GM12875 (cell line): ENCODE data around the gene TCERG1L.

Experiments
- H3K4me3 ChIP-seq: one replicate; pipeline ENCODE4 v1.5.1; 2011; ENCODE audit warnings: low read depth, low read length, control low read depth
- CTCF ChIP-seq: IDR thresholded peaks from 2 replicates; pipeline ENCODE4 v1.5.1; 2011; ENCODE audit warnings: low read depth, mild to moderate bottlenecking, control low read depth, inconsistent platforms, low read length, moderate library complexity, borderline replicate concordance; ENCODE audit not compliant: insufficient read depth

TCERG1L gene

DNA sequence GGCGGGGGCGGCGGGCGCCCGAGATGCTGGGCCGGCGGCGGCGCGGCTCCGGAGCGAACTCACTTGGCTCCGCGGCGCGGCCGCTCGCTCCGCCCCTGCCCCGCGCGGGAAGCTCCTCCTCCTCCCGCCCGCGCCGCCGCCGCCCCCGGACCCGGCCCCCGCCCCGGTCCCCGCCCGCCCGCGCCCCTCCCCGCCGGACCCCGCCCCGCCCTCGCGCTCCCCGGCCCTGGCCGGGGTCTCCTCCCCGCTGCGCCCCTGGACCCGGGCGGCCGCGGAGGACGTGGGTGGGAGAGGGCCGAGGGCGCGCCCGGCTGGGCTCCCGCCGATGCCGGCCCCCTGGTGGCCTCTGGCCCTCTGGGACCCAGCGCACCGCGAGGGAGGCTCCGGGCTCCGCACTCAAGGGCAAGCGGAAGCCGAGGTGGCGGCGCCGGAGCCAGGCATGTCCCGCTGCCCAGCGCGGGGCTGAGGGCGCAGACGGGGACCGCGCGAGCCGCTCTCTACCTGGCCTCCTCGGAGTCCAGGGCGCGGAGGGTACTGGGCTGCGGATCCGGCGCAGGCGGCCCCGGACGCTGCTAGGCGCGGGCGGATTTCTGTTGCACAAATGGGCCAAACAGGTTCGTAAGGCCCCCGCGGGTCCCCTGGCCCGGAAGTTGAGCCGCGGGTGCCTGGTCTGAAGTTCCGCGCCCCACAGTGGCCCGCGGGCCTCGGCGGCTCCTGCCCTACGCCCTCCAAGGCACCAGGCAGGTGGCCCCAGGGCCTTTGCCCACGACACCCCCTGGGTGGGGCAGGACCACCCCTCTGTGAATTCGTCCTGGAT, at the start of gene TCERG1L:
Gene TCERG1L, minus strand, starts transcription at position 61 of the 817 bp plus-strand sequence. CDS start 86 bp downstream, outside the sequence.
- no peak for TF ChIP-seq CTCF
- no peak within 1 kb of the TSS for H3K4me3 ChIP-seq

DNA sequence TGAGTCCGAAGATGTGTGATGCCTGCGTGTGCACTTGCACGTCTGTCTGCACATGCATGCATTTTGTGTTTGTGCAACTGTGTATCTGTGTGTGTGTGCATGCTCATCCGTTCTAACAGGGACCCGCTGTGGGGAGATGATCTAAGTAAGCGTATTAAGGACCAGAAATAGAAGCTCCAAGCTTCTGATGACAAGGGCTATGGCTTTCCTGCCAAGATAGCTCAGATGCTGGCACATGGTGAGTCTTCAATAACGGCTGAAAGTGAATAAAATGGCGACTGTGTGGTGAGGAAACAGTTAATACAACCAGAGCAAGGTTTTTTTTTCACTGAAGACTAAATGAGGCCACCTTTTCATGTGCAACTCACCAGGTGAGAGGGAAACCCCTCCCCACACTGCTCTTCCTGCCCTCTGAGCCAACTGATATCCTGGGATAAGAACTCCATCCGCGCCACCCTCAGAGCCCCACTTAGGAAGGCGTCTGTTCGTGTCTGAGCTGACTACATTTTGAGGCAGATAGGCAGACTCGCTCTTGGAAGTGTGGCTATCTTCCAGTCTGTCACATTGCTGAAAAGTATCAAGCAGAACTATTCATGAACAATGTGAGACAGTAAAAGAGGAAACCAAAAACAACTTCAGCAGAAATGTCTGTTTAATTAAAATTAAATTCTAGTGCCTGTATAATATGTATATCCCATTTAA, 47.4 kb upstream of the TCERG1L start:
- TF ChIP-seq CTCF = no peak

GRCh38 chr10:131356442-131356841, 44.9 kb upstream of the TCERG1L start:
- no peak overlapping the region for H3K4me3 ChIP-seq
- no peak for TF ChIP-seq CTCF

More for the DNA sequence above, 47.4 kb upstream of the TCERG1L start:
- no peak overlapping the region for H3K4me3 ChIP-seq

GRCh38 chr10:131355881-131356280, 44.4 kb upstream of the TCERG1L start:
- H3K4me3 ChIP-seq = no peak overlapping the region
- TF ChIP-seq CTCF = no peak

- no peak for TF ChIP-seq CTCF
- H3K4me3 ChIP-seq = no peak overlapping the region
Observed at GRCh38 chr10:131355056-131355455, 43.5 kb upstream of the TCERG1L start.

- TF ChIP-seq CTCF = no peak
- H3K4me3 ChIP-seq = no peak overlapping the region
Observed at GRCh38 chr10:131354380-131354779, 42.9 kb upstream of the TCERG1L start.
